COLO829 (cell line): Measurements from ENCODE around the gene COX4I2.
A peak's percentile ranks its signal among the peaks of the same experiment; 100 is the strongest.
"Not testable (repeated sequence)": the region's sequence is repeated elsewhere in the genome, so short reads cannot be mapped to it uniquely, and the experiment has no call there.

Experiments
- DNase-seq: peaks from one replicate; pipeline ENCODE4 v3.0.0; 2012; ENCODE audit warnings: low spot score

COX4I2 gene

DNA sequence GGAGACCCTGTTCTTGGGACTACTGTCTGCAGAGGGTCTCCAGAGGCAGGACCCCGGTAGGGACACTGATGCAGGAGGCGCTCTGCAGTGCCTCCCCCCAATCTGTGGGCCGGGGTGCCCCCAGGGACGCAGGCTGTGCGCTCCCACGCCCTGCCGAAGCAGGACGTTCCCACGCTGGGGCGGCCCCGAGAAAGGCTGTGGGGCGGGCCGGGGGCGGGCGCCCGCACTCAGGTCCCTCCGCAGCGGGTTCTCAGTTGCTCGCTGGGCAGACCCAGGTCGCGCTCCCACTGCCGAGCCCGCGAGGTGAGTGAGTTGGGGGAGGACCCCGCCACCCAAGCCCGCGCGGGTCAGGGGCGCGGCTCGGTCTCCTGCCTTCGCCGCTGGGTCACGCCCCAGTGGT is at the start of gene COX4I2:
Gene COX4I2, plus strand, starts transcription at position 253 of the 400 bp plus-strand sequence. CDS start 1,106 bp downstream, outside the sequence.
- DNase-seq = no peak

DNA sequence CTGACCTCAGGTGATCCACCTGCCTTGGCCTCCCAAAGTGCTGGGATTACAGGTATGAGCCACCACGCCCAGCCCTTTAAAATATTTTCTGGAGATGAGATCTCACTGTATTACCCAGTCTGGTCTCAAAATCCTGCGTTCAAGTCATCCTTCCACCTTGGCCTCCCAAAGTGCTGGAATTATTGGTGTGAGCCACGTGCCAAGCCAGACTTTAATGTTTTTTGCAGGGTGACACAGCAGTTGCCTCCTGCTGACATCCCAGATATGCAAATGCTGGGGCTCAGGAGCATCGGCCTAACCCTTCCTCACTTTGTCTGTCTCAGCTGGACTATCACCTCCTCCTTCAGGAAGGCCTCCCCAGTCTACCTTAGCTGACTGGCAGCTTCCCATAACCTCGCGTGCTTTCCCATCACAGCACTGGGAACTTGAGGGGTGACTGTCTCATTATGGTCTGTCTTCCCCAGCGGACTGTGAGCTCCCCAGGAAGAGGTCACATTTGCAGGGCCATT is 46.9 kb upstream of the COX4I2 start:
- no peak for DNase-seq

DNA sequence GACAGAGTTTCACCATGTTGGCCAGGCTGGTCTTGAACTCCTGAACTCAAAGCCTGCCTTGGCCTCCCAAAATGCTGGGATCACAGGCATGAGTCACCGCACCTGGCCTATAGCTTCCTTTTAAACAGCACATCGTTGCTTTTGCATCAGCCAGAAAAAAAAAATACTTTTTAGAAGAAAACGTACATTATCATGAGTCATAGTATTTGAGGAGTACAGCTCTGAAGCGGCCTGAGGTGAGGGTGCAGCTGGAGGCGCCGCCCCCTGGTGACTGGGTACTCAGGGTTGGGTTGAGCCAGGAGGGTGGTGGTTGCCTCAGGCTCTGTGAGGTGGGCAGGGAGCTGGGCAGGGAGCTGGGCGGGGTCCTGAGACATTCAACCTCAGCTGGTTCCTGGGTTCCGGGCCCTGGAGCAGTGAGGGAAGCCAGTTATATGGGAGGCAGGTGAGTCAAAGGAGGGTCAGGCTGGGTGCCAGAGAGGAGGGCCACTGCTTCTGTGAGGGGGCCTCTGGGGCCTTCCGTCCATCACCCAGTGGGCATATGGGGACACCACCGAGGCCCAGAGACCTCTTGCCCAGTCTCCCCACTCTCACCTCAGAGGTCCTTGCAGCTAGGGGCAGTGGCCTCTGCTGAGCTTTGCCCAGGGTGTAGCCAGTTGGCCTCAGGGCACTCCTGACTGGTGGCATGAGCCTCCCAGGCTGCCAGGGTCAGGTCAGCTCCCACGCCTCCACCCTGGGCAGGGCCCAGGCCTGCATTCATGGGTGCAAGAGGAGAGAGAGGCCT is 44.3 kb upstream of the COX4I2 start:
- DNase-seq = no peak

DNA sequence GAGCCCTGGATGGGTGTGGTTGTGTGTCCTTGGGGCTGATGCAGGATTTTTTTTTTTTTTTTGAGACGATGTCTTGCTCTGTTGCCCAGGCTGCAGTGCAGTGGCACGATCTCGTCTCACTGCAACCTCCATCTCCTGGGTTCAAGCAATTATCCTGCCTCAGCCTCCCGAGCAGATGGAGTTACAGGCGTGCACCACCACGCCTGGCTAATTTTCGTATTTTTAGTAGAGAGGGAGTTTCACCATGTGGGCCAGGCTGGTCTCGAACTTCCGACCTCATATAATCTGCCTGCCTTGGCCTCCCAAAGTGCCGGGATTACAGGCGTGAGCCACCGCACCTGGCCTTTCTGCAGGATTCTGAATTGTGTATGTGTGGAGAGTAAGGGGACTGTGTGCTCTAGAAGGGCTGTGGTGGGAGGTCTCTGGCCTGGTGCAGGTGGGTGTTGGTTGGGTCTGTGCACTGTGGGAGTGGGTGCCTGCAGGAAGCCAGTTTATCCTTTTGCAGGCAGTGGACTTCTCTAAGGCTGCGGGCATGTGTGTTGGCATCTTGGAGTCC is 43.6 kb upstream of the COX4I2 start:
- DNase-seq = no peak

DNA sequence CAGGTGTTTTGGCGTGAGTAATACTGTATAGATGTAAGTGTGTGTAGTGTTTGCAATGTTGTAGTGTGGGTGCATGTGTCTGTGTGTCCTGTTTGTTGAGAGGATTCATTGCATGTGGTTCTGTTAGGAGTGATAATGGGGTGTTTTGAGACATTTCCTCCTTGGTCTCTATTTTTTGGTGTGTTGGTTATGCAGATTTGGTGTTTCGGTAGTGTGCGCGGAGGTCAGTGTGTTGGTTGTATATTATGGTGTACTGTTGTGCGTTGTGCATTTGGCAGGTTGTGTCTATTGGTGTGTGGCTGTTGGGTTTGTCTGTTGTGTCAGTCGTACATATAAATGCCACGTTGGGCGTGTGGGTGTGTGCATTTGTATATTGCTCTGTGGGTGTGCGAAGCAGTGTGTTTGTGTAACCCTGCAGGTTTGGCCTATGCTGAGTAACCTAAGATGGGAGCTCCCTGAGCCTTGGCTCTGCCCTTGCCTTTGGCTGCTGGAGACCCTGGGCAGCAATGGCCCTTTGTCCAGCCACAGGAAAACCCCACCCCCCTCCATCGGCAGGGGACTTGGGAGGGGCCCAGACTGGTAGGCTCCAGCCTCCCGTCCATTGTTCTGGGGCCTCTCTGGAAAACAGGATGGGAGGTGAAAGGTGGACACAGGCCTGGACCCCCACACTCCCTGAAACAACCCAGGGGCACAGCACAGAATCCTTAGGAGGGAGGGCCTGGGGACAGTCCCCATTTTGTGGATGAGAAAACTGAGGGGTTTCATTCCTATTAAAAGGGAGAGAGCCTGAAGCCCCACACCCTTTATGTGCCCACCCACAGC is 42.9 kb upstream of the COX4I2 start:
- no peak for DNase-seq

DNA sequence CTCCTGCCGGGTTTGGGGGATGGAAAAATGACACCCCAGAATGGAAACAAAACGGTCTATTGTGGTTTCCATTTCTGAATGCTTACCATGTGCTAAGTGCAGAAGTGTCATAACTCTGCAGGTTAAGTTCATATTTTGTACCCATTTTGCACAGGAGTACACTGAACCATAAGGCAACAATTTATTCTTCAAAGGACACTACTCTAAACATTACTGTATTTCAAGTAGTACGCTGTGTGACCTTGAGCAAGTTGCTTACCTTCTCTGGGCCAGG is 42.4 kb upstream of the COX4I2 start:
- DNase-seq = no peak

DNA sequence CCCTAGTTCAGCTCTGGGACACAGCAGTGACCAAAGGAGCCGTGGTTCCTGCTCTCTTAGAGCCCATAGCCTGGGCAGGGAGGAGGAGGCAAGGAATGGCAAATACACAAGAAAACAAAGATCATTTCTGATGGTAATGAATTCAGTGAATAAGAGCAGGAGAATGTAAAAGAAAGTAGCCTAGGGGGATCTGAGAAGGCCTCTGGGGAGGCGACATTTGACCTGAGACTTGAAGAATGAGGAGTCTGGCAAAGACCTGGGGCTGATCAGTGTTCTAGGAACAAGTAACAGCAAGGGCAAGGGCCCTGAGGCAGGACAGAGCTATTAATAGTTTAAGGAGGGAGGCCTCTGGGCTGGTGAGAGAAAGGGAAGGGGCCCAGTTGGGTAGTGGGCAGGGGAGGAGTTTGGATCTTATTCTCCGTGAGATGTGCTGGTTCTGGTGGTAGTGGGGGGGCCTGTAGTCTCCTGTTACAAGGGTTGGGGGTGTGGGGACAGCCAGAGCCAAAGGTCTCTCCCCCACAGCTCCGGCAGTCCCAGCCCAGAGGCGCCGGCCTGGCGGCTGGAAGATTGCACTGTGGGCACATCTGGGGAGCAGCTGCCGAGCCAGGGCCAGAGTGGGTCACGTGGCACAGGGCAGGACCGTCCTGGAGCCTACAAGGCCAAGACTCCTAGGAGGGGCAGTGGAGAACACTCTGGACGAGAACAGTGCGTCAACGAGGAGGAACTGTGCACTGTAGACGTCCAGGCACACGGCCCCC is 41.9 kb upstream of the COX4I2 start:
- DNase-seq = peak; percentile 88

DNA sequence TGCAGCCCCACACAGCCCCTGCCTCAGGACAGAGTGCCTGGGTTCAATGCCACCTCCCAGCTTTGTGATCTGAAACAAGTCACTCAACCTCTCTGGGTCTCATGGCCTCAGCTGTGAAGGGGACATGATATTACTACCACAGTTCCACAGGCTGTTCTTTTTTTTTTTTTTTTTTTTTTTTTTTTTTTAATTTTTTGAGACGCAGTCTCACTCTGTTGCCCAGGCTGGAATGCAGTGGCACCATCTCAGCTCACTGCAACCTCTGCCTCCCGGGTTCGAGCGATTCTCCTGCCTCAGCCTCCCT is 41.3 kb upstream of the COX4I2 start:
- DNase-seq = not testable (repeated sequence)

DNA sequence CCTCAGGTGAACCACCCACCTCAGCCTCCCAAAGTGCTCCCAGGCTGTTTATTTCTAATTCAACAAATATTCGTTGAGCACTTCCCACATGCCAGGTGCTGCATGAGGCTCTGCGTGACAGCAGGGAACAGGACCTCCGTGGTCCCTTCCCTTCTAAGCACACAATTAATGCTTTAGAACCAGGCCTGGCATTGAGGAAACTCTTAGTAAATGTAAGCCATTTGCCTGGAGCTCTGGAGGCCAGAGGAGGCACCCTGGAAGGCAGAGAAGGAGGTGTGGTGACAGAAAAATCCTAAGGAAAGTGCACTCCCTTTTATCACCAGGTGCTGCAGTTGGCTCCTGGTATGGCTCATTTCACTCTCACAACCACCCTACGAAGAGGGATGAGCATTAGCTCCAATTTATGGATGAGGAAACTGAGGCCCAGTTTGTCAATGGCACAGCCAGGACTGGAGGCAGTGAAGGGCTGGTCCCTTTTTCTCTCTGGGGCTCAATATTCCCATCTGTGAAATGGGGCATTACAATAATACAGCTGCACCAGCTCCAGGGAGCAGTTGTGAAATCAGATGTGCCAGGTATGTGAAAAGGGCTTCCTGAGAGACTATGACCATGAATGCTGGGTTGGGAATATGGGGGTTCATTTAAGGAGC is 40.8 kb upstream of the COX4I2 start:
- DNase-seq = no peak

DNA sequence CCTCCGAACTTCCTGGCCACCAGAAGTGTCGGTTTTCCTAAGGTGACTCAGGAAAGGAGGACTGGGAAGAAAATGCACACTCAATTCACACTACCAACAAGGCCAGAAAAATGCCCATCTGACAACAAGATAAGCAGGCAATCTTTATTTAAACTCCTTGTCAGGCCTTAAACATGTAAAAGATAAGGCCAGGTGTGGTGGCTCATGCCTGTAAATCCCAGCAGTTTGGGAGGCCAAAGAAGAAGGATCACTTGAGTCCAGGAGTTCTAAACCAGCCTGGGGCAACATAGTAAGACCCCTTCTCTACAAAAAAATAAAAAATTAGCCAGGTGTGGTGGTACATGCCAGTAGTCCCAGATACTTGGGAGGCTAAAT is 40.2 kb upstream of the COX4I2 start:
- DNase-seq = no peak

DNA sequence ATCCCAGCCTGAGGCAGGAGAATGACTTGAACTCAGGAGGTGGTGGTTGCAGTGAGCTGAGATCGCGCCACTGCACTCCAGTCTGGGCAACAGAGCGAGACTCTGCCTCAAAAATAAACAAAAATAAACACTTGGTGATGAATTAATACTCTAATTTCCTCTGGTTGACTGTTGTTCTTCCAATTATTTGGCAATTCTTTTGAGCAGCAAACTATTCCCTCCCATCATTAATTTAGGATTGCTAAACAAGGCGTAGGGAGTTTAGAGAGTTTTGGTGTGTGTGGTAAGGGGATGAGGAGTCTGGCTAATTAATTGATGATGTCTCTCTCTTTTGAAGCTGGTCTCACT is 35.3 kb upstream of the COX4I2 start:
- DNase-seq = no peak

DNA sequence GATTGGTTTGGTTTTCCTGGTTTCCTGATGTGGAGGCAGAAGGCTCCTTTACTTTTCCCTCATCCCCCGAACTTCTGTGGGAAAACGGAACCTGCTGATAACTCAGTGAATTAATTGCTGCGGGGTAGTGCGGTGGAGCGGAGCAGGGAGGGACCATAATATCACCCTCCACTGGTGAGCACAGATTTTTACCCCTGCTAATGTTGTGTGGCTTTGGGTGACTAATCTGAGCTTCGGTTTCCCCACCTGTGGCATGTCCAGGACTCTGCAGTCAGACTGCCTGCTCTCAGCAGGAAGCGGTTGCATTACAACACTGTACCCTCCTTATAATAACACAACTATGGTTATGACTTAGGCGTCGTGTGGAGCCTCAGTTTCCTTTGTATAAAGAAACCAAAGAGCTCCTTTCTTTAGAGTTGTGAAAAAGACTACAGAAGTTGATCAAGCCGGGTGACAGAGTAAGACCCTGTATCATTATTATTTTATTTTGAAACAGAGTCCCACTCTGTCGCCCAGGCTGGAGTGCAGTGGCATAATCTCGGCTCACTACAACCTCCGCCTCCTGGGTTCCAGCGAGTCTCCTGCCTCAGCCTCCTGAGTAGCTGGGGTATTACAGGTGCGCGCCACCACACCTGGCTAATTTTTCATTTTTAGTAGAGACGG is 34.8 kb upstream of the COX4I2 start:
- DNase-seq = no peak

DNA sequence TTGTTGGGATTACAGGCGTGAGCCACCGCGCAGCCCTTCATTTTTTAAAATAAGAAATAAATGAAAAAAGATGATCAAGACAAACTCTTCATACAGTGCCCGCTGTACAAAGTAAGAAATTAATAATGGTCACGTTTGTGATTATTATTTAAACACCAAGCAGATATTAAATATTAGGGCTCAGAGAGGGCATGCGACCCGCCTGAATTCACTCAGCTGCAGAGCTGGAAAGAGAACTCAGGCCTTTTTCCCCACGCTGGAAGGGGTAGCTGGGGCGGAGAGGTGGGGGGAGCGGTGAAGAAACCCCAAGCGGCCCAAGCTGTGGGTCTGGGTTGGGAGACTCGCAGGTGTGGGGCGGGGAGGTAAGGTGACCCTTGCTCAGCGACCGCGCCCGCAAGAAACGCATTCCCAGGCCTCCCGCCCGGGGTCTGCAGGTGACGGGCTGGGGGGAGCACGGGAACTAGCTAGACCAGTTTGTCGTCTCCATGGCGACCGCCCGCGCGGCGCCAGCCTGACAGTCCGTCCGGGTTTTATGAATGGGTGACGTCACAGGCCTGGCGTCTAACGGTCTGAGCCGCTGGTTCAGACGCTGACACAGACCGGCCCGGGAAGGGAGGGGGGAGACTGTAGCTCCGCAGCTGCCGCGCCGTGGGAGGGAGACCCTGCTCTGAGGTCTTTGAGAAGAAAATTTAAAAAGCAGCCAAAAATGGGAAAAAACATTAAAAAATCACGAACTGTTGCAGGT is 33.7 kb upstream of the COX4I2 start:
- DNase-seq = peak; percentile 98

DNA sequence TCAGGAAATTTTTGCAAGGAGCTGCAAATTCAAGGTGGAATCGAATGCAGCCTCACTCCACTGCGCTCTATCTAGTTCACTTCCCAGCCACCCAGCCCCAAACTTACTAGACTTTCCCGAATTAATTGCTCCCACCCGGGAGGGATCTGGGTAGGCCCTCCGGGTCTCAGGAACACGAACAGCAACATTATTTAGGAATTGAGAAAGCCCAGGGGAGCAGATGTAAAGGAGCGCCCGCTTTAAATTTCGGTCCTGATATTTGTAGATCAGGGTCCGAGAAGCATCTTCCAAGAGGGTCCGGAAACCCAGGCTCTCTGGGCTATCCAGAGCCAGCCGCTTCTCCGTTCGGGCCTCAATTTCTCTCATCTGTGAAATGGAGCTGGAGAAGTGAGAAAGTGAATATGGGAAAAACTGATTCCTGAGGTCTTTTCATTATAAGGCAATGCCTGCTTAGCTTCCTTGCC is 33.1 kb upstream of the COX4I2 start:
- no peak for DNase-seq

DNA sequence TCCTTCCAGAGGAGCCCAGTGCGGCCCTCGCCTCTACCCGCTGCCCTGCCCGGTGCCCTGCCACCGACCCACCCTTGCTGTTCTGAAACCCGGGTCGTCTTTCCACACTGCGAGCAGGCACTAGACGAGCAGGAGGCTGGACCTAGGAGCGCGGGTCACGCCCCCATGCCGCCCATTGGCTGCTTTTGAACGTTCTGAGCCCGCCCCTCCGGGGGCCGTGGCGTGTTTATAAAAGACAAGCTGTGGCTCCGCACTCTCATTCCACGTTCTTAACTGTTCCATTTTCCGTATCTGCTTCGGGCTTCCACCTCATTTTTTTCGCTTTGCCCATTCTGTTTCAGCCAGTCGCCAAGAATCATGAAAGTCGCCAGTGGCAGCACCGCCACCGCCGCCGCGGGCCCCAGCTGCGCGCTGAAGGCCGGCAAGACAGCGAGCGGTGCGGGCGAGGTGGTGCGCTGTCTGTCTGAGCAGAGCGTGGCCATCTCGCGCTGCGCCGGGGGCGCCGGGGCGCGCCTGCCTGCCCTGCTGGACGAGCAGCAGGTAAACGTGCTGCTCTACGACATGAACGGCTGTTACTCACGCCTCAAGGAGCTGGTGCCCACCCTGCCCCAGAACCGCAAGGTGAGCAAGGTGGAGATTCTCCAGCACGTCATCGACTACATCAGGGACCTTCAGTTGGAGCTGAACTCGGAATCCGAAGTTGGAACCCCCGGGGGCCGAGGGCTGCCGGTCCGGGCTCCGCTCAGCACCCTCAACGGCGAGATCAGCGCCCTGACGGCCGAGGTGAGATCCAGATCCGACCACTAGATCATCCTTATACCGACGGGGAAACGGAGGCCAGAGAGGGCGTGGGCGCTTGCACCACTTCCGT is 32.4 kb upstream of the COX4I2 start, which contains the start of gene ID1:
Gene ID1, plus strand, starts transcription at position 259 of the 871 bp plus-strand sequence. Its CDS starts 99 bp downstream, at position 358.
- DNase-seq = peak; percentile 98

DNA sequence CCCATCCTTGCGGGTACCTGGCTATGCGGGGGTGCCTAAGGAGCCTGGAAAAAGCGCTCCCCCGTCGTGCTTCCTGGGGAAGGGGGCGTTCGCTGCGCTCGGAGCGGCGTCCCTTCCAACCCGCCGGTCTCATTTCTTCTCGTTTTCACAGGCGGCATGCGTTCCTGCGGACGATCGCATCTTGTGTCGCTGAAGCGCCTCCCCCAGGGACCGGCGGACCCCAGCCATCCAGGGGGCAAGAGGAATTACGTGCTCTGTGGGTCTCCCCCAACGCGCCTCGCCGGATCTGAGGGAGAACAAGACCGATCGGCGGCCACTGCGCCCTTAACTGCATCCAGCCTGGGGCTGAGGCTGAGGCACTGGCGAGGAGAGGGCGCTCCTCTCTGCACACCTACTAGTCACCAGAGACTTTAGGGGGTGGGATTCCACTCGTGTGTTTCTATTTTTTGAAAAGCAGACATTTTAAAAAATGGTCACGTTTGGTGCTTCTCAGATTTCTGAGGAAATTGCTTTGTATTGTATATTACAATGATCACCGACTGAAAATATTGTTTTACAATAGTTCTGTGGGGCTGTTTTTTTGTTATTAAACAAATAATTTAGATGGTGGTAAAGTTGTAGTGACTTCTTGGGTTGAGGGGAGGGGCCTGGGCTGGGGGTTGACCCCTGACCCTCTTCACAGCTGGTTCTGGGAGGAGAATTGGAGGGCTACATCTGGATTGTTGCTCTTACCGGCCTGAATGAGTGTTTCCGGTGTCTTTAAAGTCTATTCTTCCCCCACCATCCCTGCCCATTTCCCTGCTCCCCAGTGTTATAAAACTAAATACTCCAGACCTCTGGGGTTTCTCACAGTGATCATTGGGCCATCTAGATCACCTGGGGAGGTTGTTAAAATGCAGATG is 31.6 kb upstream of the COX4I2 start:
- DNase-seq = no peak

DNA sequence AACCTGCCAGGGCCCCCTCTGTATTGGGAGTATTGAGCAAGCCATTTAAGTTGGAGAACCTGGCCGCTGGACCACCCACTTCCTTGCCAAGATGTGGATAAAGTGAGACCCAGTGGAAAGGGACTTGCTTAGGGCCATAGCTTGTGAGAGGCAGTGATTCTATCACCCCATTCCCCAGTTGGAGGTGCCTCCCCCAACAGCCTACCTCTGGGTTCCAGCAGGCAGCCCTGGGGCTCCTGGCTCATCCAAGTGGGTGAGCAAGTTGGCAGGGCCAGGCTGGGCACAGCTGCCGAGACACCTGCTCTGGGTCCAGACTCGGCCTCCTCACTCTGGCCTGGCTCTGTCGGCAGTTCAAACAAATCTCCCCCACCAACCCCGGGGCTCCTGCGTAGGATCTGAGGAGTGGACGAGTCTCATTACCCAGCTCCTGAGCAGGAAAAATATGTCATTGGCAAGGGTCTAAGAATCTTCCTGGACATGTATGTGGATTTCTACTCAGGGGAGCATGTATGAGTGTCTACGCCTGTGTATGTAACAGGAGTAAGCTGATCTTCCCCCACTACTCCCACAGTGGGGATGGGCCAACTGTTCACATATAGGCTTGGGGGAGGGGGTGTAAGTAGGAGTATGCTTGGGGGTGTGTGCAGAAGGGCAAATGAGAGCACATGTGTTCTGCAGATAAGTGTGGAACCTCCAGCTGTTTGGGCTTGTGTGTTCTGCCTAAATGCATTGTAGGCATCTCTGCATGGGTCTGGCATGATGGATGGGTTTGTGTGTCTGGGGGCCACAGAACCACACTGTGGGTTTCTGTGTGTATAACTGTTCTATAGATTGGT is 30.7 kb upstream of the COX4I2 start:
- no peak for DNase-seq
